Measurements from ENCODE around the gene PSMC3IP.

- TF ChIP-seq CTCF (optimal IDR thresholded peaks at IDR 0.05 in 1 of 3, IDR thresholded peaks at IDR 0.05 in 1 of 3, conservative IDR thresholded peaks at IDR 0.05 in 1 of 3; ENCODE audit: extremely low read depth in 1 of 3, insufficient read depth in 2 of 3, low read length in 3 of 3), result no peak
- TF ChIP-seq EZH2 (IDR thresholded peaks at IDR 0.05; ENCODE audit: low read length), result no peak
Observed at GRCh38 chr17:42577140-42577531, 393 bp downstream of the PSMC3IP start.
